Measurements from ENCODE around the gene RBP4. TPM values are rescaled to one million over a fixed set of nuclear protein-coding genes. Genes with fewer than 3 reads are reported as not detected.
A peak's percentile ranks its signal among the peaks of the same experiment; 100 is the strongest.

The RBP4 gene
- total and polyA plus RNA-seq, 5 experiments from 2014 or later, result not detected

GRCh38 chr10:93591065-93591808, 9.8 kb downstream of the RBP4 start:
- no peaks in the 10 kb centered on the region for H3K9me3 Mint-ChIP-seq
- no peak for ATAC-seq
- no peak overlapping the region for H3K27ac Mint-ChIP-seq

GRCh38 chr10:93590638-93591037, 10.4 kb downstream of the RBP4 start:
- Mint-ChIP-seq H3K4me1 (no peaks in the 10 kb centered on the region), H3K36me3 (no peaks in the 10 kb centered on the region), H3K4me3 (no peak overlapping the region), H3K27me3 (peaks cover 0 to 13% (median 1%) of the 10 kb centered on the region in 5 donors), H3K9me3 (no peaks in the 10 kb centered on the region), H3K27ac (no peak overlapping the region)
- ATAC-seq, result no peak
- DNase-seq, result no peak
- POLR2A ChIA-PET, result no interaction called here

More at GRCh38 chr10:93591065-93591808, 9.8 kb downstream of the RBP4 start:
- POLR2A ChIA-PET, result no interaction called here
- Mint-ChIP-seq H3K36me3 (no peaks in the 10 kb centered on the region), H3K4me1 (no peaks in the 10 kb centered on the region), H3K27me3 (peaks cover 0 to 13% (median 1%) of the 10 kb centered on the region in 5 donors), H3K4me3 (no peak overlapping the region)
- no peak for DNase-seq

- DNase-seq (no peak), ATAC-seq (no peak)
- Mint-ChIP-seq H3K27ac (no peak overlapping the region), H3K9me3 (no peaks in the 10 kb centered on the region), H3K27me3 (peaks cover 0 to 13% (median 1%) of the 10 kb centered on the region in 5 donors), H3K36me3 (no peaks in the 10 kb centered on the region), H3K4me3 (no peak overlapping the region), H3K4me1 (no peaks in the 10 kb centered on the region)
- POLR2A ChIA-PET, result no interaction called here
Observed at GRCh38 chr10:93589648-93590562, 11.1 kb downstream of the RBP4 start.

GRCh38 chr10:93584445-93584844, 16.6 kb downstream of the RBP4 start:
- Mint-ChIP-seq H3K27ac (no peak overlapping the region), H3K4me1 (no peaks in the 10 kb centered on the region), H3K9me3 (peaks cover 0 to 15% (median 9%) of the 10 kb centered on the region in 9 donors), H3K27me3 (peaks cover 5 to 19% (median 9%) of the 10 kb centered on the region in 5 donors), H3K4me3 (no peak overlapping the region), H3K36me3 (peaks cover 0 to 15% (median 0%) of the 10 kb centered on the region in 3 donors)
- no peak for ATAC-seq
- POLR2A ChIA-PET, result no interaction called here
- DNase-seq, result no peak

- Mint-ChIP-seq H3K27ac (no peak overlapping the region), H3K4me1 (no peaks in the 10 kb centered on the region), H3K4me3 (no peak overlapping the region), H3K27me3 (peaks cover 8 to 18% (median 11%) of the 10 kb centered on the region in 5 donors), H3K36me3 (peaks cover 0 to 18% (median 0%) of the 10 kb centered on the region in 3 donors), H3K9me3 (peaks cover 0 to 21% (median 11%) of the 10 kb centered on the region in 9 donors)
- ATAC-seq (no peak), DNase-seq (no peak)
- POLR2A ChIA-PET, result no interaction called here
Observed at GRCh38 chr10:93580828-93581227, 20.2 kb downstream of the RBP4 start.

GRCh38 chr10:93579985-93580711, 20.9 kb downstream of the RBP4 start:
- H3K27ac Mint-ChIP-seq, result no peak overlapping the region
- peaks cover 0 to 21% (median 11%) of the 10 kb centered on the region in 9 donors for H3K9me3 Mint-ChIP-seq
- peaks cover 8 to 18% (median 11%) of the 10 kb centered on the region in 5 donors for H3K27me3 Mint-ChIP-seq
- ATAC-seq, result no peak
- H3K36me3 Mint-ChIP-seq, result peaks cover 0 to 18% (median 0%) of the 10 kb centered on the region in 3 donors
- no peak for DNase-seq
- H3K4me3 Mint-ChIP-seq, result no peak overlapping the region
- POLR2A ChIA-PET, result no interaction called here
- H3K4me1 Mint-ChIP-seq, result no peaks in the 10 kb centered on the region

- H3K4me1 Mint-ChIP-seq, result no peaks in the 10 kb centered on the region
- no peak for DNase-seq
- H3K27me3 Mint-ChIP-seq, result peaks cover 9 to 18% (median 12%) of the 10 kb centered on the region in 5 donors
- peaks cover 0 to 18% (median 0%) of the 10 kb centered on the region in 3 donors for H3K36me3 Mint-ChIP-seq
- H3K9me3 Mint-ChIP-seq, result peaks cover 0 to 21% (median 11%) of the 10 kb centered on the region in 9 donors
- POLR2A ChIA-PET, result no interaction called here
- ATAC-seq, result no peak
- H3K27ac Mint-ChIP-seq, result no peak overlapping the region
- H3K4me3 Mint-ChIP-seq, result no peak overlapping the region
Observed at GRCh38 chr10:93579089-93579488, 21.9 kb downstream of the RBP4 start.

- POLR2A ChIA-PET, result no interaction called here
- Mint-ChIP-seq H3K4me1 (peaks cover 3 to 11% (median 8%) of the 10 kb centered on the region in 4 donors), H3K27ac (no peak overlapping the region), H3K4me3 (no peak overlapping the region), H3K9me3 (peaks cover 0 to 21% (median 11%) of the 10 kb centered on the region in 9 donors), H3K27me3 (peaks cover 13 to 24% (median 23%) of the 10 kb centered on the region in 5 donors), H3K36me3 (peaks cover 0 to 18% (median 0%) of the 10 kb centered on the region in 3 donors)
- ATAC-seq, result no peak
- DNase-seq, result no peak
Observed at GRCh38 chr10:93577565-93577964, 23.5 kb downstream of the RBP4 start.

- no peak for DNase-seq
- POLR2A ChIA-PET, result no interaction called here
- Mint-ChIP-seq H3K36me3 (peaks cover 0 to 18% (median 0%) of the 10 kb centered on the region in 3 donors), H3K9me3 (peaks cover 0 to 21% (median 11%) of the 10 kb centered on the region in 9 donors), H3K4me1 (peaks cover 5 to 11% (median 9%) of the 10 kb centered on the region in 4 donors), H3K4me3 (no peak overlapping the region), H3K27me3 (peaks cover 16 to 31% (median 29%) of the 10 kb centered on the region in 5 donors), H3K27ac (no peak overlapping the region)
- no peak for ATAC-seq
Observed at GRCh38 chr10:93576888-93577287, 24.1 kb downstream of the RBP4 start.

GRCh38 chr10:93573924-93574323, 27.1 kb downstream of the RBP4 start:
- DNase-seq (no peak), ATAC-seq (no peak)
- Mint-ChIP-seq H3K36me3 (no peaks in the 10 kb centered on the region), H3K27me3 (peaks cover 19 to 51% (median 39%) of the 10 kb centered on the region in 5 donors), H3K4me1 (peaks cover 5 to 11% (median 9%) of the 10 kb centered on the region in 4 donors), H3K27ac (no peak overlapping the region), H3K9me3 (peaks cover 0 to under 1% (median 0%) of the 10 kb centered on the region in 9 donors), H3K4me3 (no peak overlapping the region)
- POLR2A ChIA-PET, result no interaction called here

- ATAC-seq, result no peak
- Mint-ChIP-seq H3K36me3 (no peaks in the 10 kb centered on the region), H3K4me3 (no peak overlapping the region)
Observed at GRCh38 chr10:93573051-93573909, 27.8 kb downstream of the RBP4 start.

More at GRCh38 chr10:93573051-93573909, 27.8 kb downstream of the RBP4 start:
- DNase-seq, result no peak
- Mint-ChIP-seq H3K9me3 (no peaks in the 10 kb centered on the region), H3K27me3 (peaks cover 19 to 58% (median 46%) of the 10 kb centered on the region in 5 donors), H3K4me1 (peaks cover 5 to 11% (median 9%) of the 10 kb centered on the region in 4 donors), H3K27ac (peak overlapping the region in 1 of 10 donors; percentile 12)
- POLR2A ChIA-PET, result no interaction called here

Data from naive thymus-derived CD8-positive, alpha-beta T cell (primary cell).